H1 (cell line): ENCODE data around the gene PLEKHB1. TPM values are rescaled to one million over a fixed set of nuclear protein-coding genes. Genes with fewer than 3 reads are reported as not detected.

Source experiments
- EGR1 ChIP-seq: IDR thresholded peaks from 2 replicates; pipeline ENCODE4 v1.6.1; 2011; ENCODE audit warnings: low read depth, low read length, borderline replicate concordance
- polyA plus RNA-seq, 7 experiments: library from polyadenylated mRNA; depleted of rRNA in 3 of 7; stranded (reverse) in 5 of 7; unstranded in 2 of 7; fragments of >200 nt in 5 of 7; fragments of 200-250 nt in 2 of 7; gene quantifications; 1 replicate in 5 of 7; 2 replicates in 1 of 7; 4 replicates in 1 of 7; pipeline versions ENCODE4 v1.2.1 to v1.2.3, GENCODE V29; 2011 to 2013; ENCODE audit warnings: missing spikeins in 2 of 7, mixed read lengths in 2 of 7
- total RNA-seq: library from RNA; stranded (reverse); fragmentation: NEBNext Ultra II Directional; extraction: Animal tissue kit (Norgen Biotek cat#: 25700); gene quantifications from 2 replicates; pipeline ENCODE4 v1.2.1, GENCODE V29; 2021
- TF ChIP-seq, protein P1 (sequence below): IDR thresholded peaks from 2 replicates; pipeline ENCODE4 v1.6.1; 2012; ENCODE audit warnings: low read length, inconsistent platforms

Gene PLEKHB1
- total and polyA plus RNA-seq, 2 of the 8 experiments (the other 6 are each of a cell fraction or from before 2014, with no cell fraction given), result 14.8 to 24.5 TPM

DNA sequence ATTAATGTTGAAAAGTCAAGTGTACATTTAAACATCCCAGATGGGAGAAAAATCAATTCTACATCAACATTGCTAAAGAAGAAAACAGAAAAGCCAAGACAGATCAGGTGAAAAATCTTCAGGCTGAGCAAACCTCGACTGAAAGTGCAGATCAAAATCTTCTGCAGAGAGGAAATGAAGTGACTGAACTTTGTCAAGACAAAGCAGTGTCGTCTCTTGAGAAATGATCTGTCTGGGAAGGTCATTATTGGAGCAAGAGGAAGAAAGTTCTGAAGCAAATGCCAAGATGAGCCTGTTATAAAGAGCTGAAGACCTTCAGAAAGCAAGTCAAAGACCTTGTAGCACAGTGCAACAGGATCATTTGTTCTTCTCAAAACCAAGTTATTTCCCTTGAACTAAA lies 5.8 kb upstream of the PLEKHB1 start (continued):
- TF ChIP-seq, protein P1, sequence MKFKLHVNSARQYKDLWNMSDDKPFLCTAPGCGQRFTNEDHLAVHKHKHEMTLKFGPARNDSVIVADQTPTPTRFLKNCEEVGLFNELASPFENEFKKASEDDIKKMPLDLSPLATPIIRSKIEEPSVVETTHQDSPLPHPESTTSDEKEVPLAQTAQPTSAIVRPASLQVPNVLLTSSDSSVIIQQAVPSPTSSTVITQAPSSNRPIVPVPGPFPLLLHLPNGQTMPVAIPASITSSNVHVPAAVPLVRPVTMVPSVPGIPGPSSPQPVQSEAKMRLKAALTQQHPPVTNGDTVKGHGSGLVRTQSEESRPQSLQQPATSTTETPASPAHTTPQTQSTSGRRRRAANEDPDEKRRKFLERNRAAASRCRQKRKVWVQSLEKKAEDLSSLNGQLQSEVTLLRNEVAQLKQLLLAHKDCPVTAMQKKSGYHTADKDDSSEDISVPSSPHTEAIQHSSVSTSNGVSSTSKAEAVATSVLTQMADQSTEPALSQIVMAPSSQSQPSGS, result no peak
- TF ChIP-seq EGR1, result no peak
- TF ChIP-seq, all 59 proteins: peak for 0
